Measurements from ENCODE around the gene IRX6.

The IRX6 gene

GRCh38 chr16:55372792-55373488, 48.9 kb downstream of the IRX6 start:
- Histone ChIP-seq H3K9me3 (ENCODE audit: control insufficient read depth, insufficient read depth, low read length) (no peaks in the 10 kb centered on the region), H3K9ac (ENCODE audit: low read depth, low read length) (no peak overlapping the region), H3K4me1 (ENCODE audit: control insufficient read depth, insufficient read depth, low read length) (peaks cover 3% of the 10 kb centered on the region), H3K4me3 (ENCODE audit: low read depth, low read length) (no peak overlapping the region), H3K36me3 (ENCODE audit: control insufficient read depth, insufficient read depth, low read length) (no peaks in the 10 kb centered on the region), H3K27me3 (ENCODE audit: control insufficient read depth, insufficient read depth, low read length) (peaks cover 13% of the 10 kb centered on the region)

- Histone ChIP-seq H3K4me1 (ENCODE audit: control insufficient read depth, insufficient read depth, low read length) (peaks cover 3% of the 10 kb centered on the region), H3K27me3 (ENCODE audit: control insufficient read depth, insufficient read depth, low read length) (peaks cover 13% of the 10 kb centered on the region), H3K4me3 (ENCODE audit: low read depth, low read length) (no peak overlapping the region), H3K9ac (ENCODE audit: low read depth, low read length) (no peak overlapping the region), H3K9me3 (ENCODE audit: control insufficient read depth, insufficient read depth, low read length) (no peaks in the 10 kb centered on the region), H3K36me3 (ENCODE audit: control insufficient read depth, insufficient read depth, low read length) (no peaks in the 10 kb centered on the region)
Observed at GRCh38 chr16:55373489-55373832, 49.5 kb downstream of the IRX6 start.

GRCh38 chr16:55376045-55376444, 52.0 kb downstream of the IRX6 start:
- Histone ChIP-seq H3K27me3 (ENCODE audit: control insufficient read depth, insufficient read depth, low read length) (peaks cover 3% of the 10 kb centered on the region), H3K9ac (ENCODE audit: low read depth, low read length) (no peak overlapping the region), H3K4me1 (ENCODE audit: control insufficient read depth, insufficient read depth, low read length) (peaks cover 3% of the 10 kb centered on the region), H3K36me3 (ENCODE audit: control insufficient read depth, insufficient read depth, low read length) (no peaks in the 10 kb centered on the region), H3K9me3 (ENCODE audit: control insufficient read depth, insufficient read depth, low read length) (no peaks in the 10 kb centered on the region), H3K4me3 (ENCODE audit: low read depth, low read length) (no peak overlapping the region)

- no peak overlapping the region for H3K4me3 ChIP-seq (ENCODE audit: low read depth, low read length)
- H3K4me1 ChIP-seq (ENCODE audit: control insufficient read depth, insufficient read depth, low read length) = no peaks in the 10 kb centered on the region
Observed at GRCh38 chr16:55376567-55377167, 52.7 kb downstream of the IRX6 start.

GRCh38 chr16:55377840-55378239, 53.8 kb downstream of the IRX6 start:
- Histone ChIP-seq H3K9ac (ENCODE audit: low read depth, low read length) (no peak overlapping the region), H3K4me3 (ENCODE audit: low read depth, low read length) (no peak overlapping the region), H3K27me3 (ENCODE audit: control insufficient read depth, insufficient read depth, low read length) (no peaks in the 10 kb centered on the region), H3K36me3 (ENCODE audit: control insufficient read depth, insufficient read depth, low read length) (no peaks in the 10 kb centered on the region), H3K4me1 (ENCODE audit: control insufficient read depth, insufficient read depth, low read length) (no peaks in the 10 kb centered on the region), H3K9me3 (ENCODE audit: control insufficient read depth, insufficient read depth, low read length) (no peaks in the 10 kb centered on the region)

More at GRCh38 chr16:55376567-55377167, 52.7 kb downstream of the IRX6 start:
- Histone ChIP-seq H3K9me3 (ENCODE audit: control insufficient read depth, insufficient read depth, low read length) (no peaks in the 10 kb centered on the region), H3K27me3 (ENCODE audit: control insufficient read depth, insufficient read depth, low read length) (no peaks in the 10 kb centered on the region), H3K36me3 (ENCODE audit: control insufficient read depth, insufficient read depth, low read length) (no peaks in the 10 kb centered on the region), H3K9ac (ENCODE audit: low read depth, low read length) (no peak overlapping the region)

- Histone ChIP-seq H3K36me3 (ENCODE audit: control insufficient read depth, insufficient read depth, low read length) (no peaks in the 10 kb centered on the region), H3K4me1 (ENCODE audit: control insufficient read depth, insufficient read depth, low read length) (no peaks in the 10 kb centered on the region), H3K27me3 (ENCODE audit: control insufficient read depth, insufficient read depth, low read length) (no peaks in the 10 kb centered on the region), H3K4me3 (ENCODE audit: low read depth, low read length) (no peak overlapping the region), H3K9me3 (ENCODE audit: control insufficient read depth, insufficient read depth, low read length) (no peaks in the 10 kb centered on the region), H3K9ac (ENCODE audit: low read depth, low read length) (no peak overlapping the region)
Observed at GRCh38 chr16:55378616-55379015, 54.6 kb downstream of the IRX6 start.

GRCh38 chr16:55379371-55379770, 55.4 kb downstream of the IRX6 start:
- Histone ChIP-seq H3K9ac (ENCODE audit: low read depth, low read length) (no peak overlapping the region), H3K36me3 (ENCODE audit: control insufficient read depth, insufficient read depth, low read length) (no peaks in the 10 kb centered on the region), H3K4me3 (ENCODE audit: low read depth, low read length) (no peak overlapping the region), H3K4me1 (ENCODE audit: control insufficient read depth, insufficient read depth, low read length) (no peaks in the 10 kb centered on the region), H3K9me3 (ENCODE audit: control insufficient read depth, insufficient read depth, low read length) (no peaks in the 10 kb centered on the region), H3K27me3 (ENCODE audit: control insufficient read depth, insufficient read depth, low read length) (no peaks in the 10 kb centered on the region)

- Histone ChIP-seq H3K27me3 (ENCODE audit: control insufficient read depth, insufficient read depth, low read length) (no peaks in the 10 kb centered on the region), H3K36me3 (ENCODE audit: control insufficient read depth, insufficient read depth, low read length) (no peaks in the 10 kb centered on the region), H3K4me1 (ENCODE audit: control insufficient read depth, insufficient read depth, low read length) (no peaks in the 10 kb centered on the region)
Observed at GRCh38 chr16:55379876-55380390, 55.9 kb downstream of the IRX6 start.

More at GRCh38 chr16:55379876-55380390, 55.9 kb downstream of the IRX6 start:
- H3K4me3 ChIP-seq (ENCODE audit: low read depth, low read length) = no peak overlapping the region
- no peaks in the 10 kb centered on the region for H3K9me3 ChIP-seq (ENCODE audit: control insufficient read depth, insufficient read depth, low read length)
- H3K9ac ChIP-seq (ENCODE audit: low read depth, low read length) = no peak overlapping the region

Measured in iPS-15b (cell line).